ENCODE results near the gene CORO7. TPM values are rescaled to one million over a fixed set of nuclear protein-coding genes. Genes with fewer than 3 reads are reported as not detected.
"Not testable (repeated sequence)": the region's sequence is repeated elsewhere in the genome, so short reads cannot be mapped to it uniquely, and the experiment has no call there.

CORO7 gene
- total RNA-seq, 2 experiments from 2014 or later = 167 to 176 TPM

GRCh38 chr16:4336701-4337539 lies 79.5 kb downstream of the CORO7 start:
- POLR2A ChIA-PET = no interaction called here
- no peaks in the 10 kb centered on the region for H3K36me3 Mint-ChIP-seq (ENCODE audit: low read depth)
- H3K27me3 Mint-ChIP-seq (ENCODE audit: low read depth) = no peaks in the 10 kb centered on the region
- H3K4me1 Mint-ChIP-seq (ENCODE audit: low read depth) = no peaks in the 10 kb centered on the region
- no peak overlapping the region for H3K27ac Mint-ChIP-seq
- no peaks in the 10 kb centered on the region for H3K9me3 Mint-ChIP-seq (ENCODE audit: insufficient read depth)
- H3K4me3 Mint-ChIP-seq = no peak overlapping the region
- CTCF ChIA-PET = no interaction called here
- DNase-seq = no peak
- ATAC-seq = no peak

DNA sequence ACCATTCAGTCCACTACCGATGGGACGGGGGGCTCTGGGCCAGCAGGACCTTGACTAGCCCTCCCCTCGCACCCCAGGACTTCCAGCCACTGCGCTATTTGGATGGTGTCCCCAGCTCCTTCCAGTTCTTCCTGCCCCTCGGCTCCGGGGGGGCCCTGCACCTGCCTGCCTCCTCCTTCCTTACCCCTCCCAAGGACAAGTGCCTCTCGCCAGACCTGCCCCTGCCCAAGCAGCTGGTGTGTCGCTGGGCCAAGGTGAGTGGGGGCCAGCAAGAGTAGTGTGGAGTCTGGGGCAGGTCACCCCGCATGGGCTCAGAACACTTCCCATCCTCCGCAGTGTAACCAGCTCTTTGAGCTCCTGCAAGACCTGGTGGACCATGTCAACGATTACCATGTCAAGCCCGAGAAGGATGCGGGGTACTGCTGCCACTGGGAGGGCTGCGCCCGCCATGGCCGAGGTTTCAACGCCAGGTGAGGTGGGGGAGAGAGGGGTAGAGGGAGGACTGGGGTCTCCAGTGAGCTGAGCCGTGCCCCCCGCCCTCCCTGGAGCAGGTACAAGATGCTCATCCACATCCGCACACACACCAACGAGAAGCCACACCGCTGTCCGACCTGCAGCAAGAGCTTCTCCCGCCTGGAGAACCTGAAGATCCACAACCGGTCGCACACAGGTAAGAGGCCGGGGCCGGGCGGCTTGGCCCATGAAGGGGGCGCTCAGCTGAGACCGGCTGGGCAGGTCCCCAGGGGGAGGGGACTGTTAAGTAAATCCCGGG lies 81.5 kb downstream of the CORO7 start:
- Mint-ChIP-seq H3K36me3 (ENCODE audit: low read depth) (no peaks in the 10 kb centered on the region), H3K9me3 (ENCODE audit: insufficient read depth) (no peaks in the 10 kb centered on the region), H3K4me3 (no peak overlapping the region), H3K27me3 (ENCODE audit: low read depth) (no peaks in the 10 kb centered on the region), H3K27ac (no peak overlapping the region), H3K4me1 (ENCODE audit: low read depth) (no peaks in the 10 kb centered on the region)
- ChIA-PET POLR2A (no interaction called here), CTCF (no interaction called here)
- ATAC-seq (no peak), DNase-seq (no peak)

DNA sequence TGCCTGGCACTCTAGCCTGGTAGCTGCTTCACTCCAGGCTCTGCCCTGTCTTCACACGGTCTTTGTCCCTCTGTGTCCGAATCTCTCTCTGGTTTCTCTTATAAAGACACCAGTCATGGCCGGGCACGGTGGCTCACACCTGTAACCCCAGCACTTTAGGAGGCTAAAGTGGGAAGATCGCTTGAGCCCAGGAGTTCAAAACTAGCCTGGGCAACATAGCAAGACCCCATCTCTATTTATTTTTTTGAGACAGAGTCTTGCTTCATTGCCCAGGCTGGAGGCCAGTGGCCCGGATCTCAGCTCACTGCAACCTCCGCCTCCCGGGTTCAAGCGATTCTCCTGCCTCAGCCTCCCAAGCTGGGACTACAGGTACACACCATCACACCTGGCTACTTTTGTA lies 82.7 kb downstream of the CORO7 start:
- ATAC-seq; H3K9me3 Mint-ChIP-seq (ENCODE audit: insufficient read depth); H3K27me3 Mint-ChIP-seq (ENCODE audit: low read depth); H3K4me3 Mint-ChIP-seq; H3K27ac Mint-ChIP-seq; H3K4me1 Mint-ChIP-seq (ENCODE audit: low read depth); POLR2A ChIA-PET; H3K36me3 Mint-ChIP-seq (ENCODE audit: low read depth); DNase-seq: not testable (repeated sequence)
- CTCF ChIA-PET = interaction anchor here (1.4 to 1.5 kb wide), 2 partner anchors 15 to 45 kb away, joined by 3 to 7 read pairs; no protein-coding TSS in a partner anchor

DNA sequence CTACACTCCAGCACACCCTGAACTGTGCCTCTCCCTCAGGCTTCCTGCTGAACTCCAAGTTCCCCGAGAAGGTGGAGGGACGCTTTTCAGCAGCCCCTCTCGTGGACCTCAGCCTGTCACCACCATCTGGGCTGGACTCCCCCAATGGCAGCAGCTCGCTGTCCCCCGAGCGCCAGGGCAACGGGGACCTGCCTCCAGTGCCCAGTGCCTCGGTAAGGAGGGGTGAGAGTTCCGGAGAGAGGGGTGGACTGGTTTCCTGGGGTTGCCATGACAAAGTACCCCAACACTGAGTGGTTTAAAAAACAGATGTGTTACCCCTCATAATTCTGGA lies 83.1 kb downstream of the CORO7 start:
- DNase-seq = no peak
- H3K36me3 Mint-ChIP-seq (ENCODE audit: low read depth) = no peaks in the 10 kb centered on the region
- H3K9me3 Mint-ChIP-seq (ENCODE audit: insufficient read depth) = no peaks in the 10 kb centered on the region
- no peaks in the 10 kb centered on the region for H3K27me3 Mint-ChIP-seq (ENCODE audit: low read depth)
- H3K4me1 Mint-ChIP-seq (ENCODE audit: low read depth) = peaks cover 2% of the 10 kb centered on the region
- no peak overlapping the region for H3K4me3 Mint-ChIP-seq
- ATAC-seq = no peak
- POLR2A ChIA-PET = no interaction called here
- CTCF ChIA-PET = interaction anchor here (1.4 to 2.4 kb wide), 4 partner anchors 15 to 79 kb away, joined by 3 to 7 read pairs (median 4); no protein-coding TSS in a partner anchor
- H3K27ac Mint-ChIP-seq = no peak overlapping the region

DNA sequence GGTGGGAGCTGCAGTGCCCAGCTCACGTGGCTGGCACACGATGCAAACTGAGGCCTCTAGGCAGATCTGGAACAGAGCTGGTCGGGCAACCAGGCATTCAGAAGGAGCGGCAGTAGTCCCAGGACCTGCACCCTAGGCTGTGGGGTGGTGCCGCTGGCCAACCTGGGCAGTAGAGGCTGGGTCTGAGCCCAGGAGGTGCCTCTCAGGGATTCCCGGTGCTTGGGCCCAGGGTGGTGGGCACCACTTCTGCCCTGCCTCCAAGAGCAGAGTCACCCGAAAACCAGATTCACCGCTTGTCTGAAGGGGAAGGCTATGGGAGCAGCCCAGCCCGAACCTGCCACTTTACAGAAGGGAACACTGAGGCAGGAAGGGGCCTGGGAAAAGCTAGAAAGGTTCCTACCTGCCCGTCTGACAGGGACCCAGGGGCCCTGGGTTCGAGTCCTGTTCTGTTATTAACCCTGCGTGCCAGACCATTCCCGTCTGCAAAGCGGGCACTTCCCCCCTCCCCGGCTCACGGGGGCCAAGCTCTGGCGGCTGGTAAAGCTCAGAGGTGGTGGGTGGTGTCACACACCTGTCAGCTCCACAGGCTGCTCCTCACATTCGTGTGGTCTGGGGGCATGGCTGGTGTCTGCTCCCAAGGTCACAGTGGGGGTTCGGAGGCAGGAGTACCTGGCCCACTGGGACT lies 83.6 kb downstream of the CORO7 start:
- CTCF ChIA-PET = interaction anchor here (0.8 to 4.1 kb wide), 6 partner anchors 8 to 79 kb away, joined by 3 to 35 read pairs (median 4); no protein-coding TSS in a partner anchor
- H3K36me3 Mint-ChIP-seq (ENCODE audit: low read depth) = no peaks in the 10 kb centered on the region

GRCh38 chr16:4332083-4332482 lies 84.3 kb downstream of the CORO7 start:
- H3K4me3 Mint-ChIP-seq = no peak overlapping the region
- H3K27ac Mint-ChIP-seq = no peak overlapping the region

More for the DNA sequence above, 83.6 kb downstream of the CORO7 start:
- H3K27ac Mint-ChIP-seq = no peak overlapping the region
- H3K4me1 Mint-ChIP-seq (ENCODE audit: low read depth) = peaks cover 3% of the 10 kb centered on the region
- POLR2A ChIA-PET = interaction anchor here (0.8 to 1.8 kb wide), 2 partner anchors 44 to 61 kb away, joined by 3 to 5 read pairs; no protein-coding TSS in a partner anchor
- H3K27me3 Mint-ChIP-seq (ENCODE audit: low read depth) = no peaks in the 10 kb centered on the region
- no peak for DNase-seq
- no peak for ATAC-seq
- H3K4me3 Mint-ChIP-seq = no peak overlapping the region
- no peaks in the 10 kb centered on the region for H3K9me3 Mint-ChIP-seq (ENCODE audit: insufficient read depth)

GRCh38 chr16:4330277-4330874 lies 86.0 kb downstream of the CORO7 start:
- ATAC-seq = peak; percentile 74
- ChIA-PET POLR2A (no interaction called here), CTCF (interaction anchor here (0.6 to 4.1 kb wide), 17 partner anchors 14 to 137 kb away, joined by 3 to 35 read pairs (median 4); partner anchors contain the start of gene GLIS2)
- Mint-ChIP-seq H3K4me3 (no peak overlapping the region), H3K9me3 (ENCODE audit: insufficient read depth) (no peaks in the 10 kb centered on the region), H3K27me3 (ENCODE audit: low read depth) (no peaks in the 10 kb centered on the region), H3K36me3 (ENCODE audit: low read depth) (no peaks in the 10 kb centered on the region), H3K27ac (no peak overlapping the region), H3K4me1 (ENCODE audit: low read depth) (peaks cover 9% of the 10 kb centered on the region)
- peak; percentile 79 for DNase-seq

More at GRCh38 chr16:4332083-4332482, 84.3 kb downstream of the CORO7 start:
- H3K27me3 Mint-ChIP-seq (ENCODE audit: low read depth) = no peaks in the 10 kb centered on the region
- ChIA-PET CTCF (interaction anchor here (0.8 to 4.1 kb wide), 7 partner anchors 9 to 78 kb away, joined by 3 to 35 read pairs (median 4); no protein-coding TSS in a partner anchor), POLR2A (interaction anchor here (0.8 to 1.8 kb wide), 2 partner anchors 43 to 61 kb away, joined by 3 to 5 read pairs; no protein-coding TSS in a partner anchor)
- peaks cover 3% of the 10 kb centered on the region for H3K4me1 Mint-ChIP-seq (ENCODE audit: low read depth)
- no peak for ATAC-seq
- H3K36me3 Mint-ChIP-seq (ENCODE audit: low read depth) = no peaks in the 10 kb centered on the region
- no peak for DNase-seq
- no peaks in the 10 kb centered on the region for H3K9me3 Mint-ChIP-seq (ENCODE audit: insufficient read depth)

- no peak for DNase-seq
- peaks cover 9% of the 10 kb centered on the region for H3K4me1 Mint-ChIP-seq (ENCODE audit: low read depth)
- ChIA-PET POLR2A (interaction anchor here (1.0 kb wide), 1 partner anchor 17 kb away, joined by 3 read pairs; no protein-coding TSS in a partner anchor), CTCF (interaction anchor here (0.6 to 4.1 kb wide), 19 partner anchors 12 to 222 kb away, joined by 3 to 35 read pairs (median 5); partner anchors contain the start of genes PAM16 and TFAP4)
- no peaks in the 10 kb centered on the region for H3K9me3 Mint-ChIP-seq (ENCODE audit: insufficient read depth)
- no peak overlapping the region for H3K27ac Mint-ChIP-seq
- no peak for ATAC-seq
- H3K27me3 Mint-ChIP-seq (ENCODE audit: low read depth) = no peaks in the 10 kb centered on the region
- no peak overlapping the region for H3K4me3 Mint-ChIP-seq
- no peaks in the 10 kb centered on the region for H3K36me3 Mint-ChIP-seq (ENCODE audit: low read depth)
Measured at GRCh38 chr16:4328782-4329775, 87.3 kb downstream of the CORO7 start.

DNA sequence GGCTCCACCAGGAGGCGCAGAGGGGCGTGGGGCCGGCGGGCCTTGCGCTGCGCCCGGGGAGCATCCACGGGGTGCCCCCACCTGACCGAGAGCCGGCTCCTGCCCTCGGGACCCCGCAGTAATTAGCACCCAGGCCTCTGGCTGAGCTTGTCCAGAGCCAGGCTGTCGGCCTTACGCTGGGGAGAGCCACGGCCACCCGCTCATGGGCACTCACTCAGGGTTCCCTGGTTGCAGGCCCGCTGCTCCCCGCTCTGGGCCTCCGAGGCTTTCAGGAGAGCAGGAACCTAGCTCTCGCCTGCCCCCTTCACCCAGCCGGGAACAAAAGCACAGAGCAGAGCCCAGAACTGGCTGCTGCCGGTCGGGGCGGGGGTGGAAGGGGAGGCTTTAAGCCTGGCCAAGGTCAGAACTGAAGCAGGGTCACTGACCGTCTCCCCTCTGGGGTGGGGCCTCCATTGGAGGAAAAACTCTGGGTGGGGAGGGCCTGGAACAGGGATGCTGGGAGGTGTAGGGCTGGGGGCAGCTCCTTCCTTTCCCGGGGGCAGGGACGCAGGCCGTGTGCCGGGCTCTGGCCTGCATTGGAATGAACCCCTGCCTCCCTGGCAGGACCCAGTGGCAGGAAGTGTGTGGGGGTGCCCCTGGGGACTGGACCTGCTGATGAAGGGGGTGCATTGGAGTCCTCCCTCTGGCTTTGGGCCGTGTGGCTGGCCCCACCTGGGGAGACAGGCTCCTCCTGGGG lies 88.2 kb downstream of the CORO7 start:
- ATAC-seq (peak; percentile 74), DNase-seq (peak; percentile 69)
- Mint-ChIP-seq H3K9me3 (ENCODE audit: insufficient read depth) (no peaks in the 10 kb centered on the region), H3K4me3 (peak overlapping the region; percentile 48), H3K4me1 (ENCODE audit: low read depth) (peaks cover 9% of the 10 kb centered on the region), H3K36me3 (ENCODE audit: low read depth) (no peaks in the 10 kb centered on the region), H3K27ac (no peak overlapping the region), H3K27me3 (ENCODE audit: low read depth) (no peaks in the 10 kb centered on the region)
- POLR2A ChIA-PET = interaction anchor here (0.9 to 1.0 kb wide), 2 partner anchors 16 to 23 kb away, joined by 3 read pairs; partner anchors contain the start of gene PAM16
- CTCF ChIA-PET = interaction anchor here (0.6 to 4.0 kb wide), 16 partner anchors 13 to 345 kb away, joined by 3 to 30 read pairs (median 6); partner anchors contain the start of genes PAM16 and TFAP4
